Measurements from ENCODE around the gene ANKRD33B.

DNA sequence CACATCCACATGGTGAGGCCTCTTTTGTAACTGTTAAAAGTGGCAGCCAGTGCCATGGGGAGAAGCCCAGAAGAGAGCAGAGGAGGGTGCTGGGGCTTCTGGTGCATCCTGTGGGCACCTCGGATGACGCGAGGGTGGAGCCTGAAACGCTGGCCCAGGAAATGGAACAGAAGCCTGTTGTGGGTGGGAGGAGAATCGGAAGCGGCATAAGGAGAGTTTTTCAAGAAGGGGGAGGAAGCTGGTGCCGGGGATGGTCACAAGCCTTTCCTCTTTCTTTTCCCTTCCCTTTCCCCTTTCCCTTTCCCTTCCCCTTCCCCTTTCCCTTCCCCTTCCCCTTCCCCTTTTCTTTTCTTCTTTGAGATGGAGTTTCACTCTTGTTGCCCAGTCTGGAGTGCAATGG, 12.9 kb downstream of the ANKRD33B start:
- TF ChIP-seq, protein P1, sequence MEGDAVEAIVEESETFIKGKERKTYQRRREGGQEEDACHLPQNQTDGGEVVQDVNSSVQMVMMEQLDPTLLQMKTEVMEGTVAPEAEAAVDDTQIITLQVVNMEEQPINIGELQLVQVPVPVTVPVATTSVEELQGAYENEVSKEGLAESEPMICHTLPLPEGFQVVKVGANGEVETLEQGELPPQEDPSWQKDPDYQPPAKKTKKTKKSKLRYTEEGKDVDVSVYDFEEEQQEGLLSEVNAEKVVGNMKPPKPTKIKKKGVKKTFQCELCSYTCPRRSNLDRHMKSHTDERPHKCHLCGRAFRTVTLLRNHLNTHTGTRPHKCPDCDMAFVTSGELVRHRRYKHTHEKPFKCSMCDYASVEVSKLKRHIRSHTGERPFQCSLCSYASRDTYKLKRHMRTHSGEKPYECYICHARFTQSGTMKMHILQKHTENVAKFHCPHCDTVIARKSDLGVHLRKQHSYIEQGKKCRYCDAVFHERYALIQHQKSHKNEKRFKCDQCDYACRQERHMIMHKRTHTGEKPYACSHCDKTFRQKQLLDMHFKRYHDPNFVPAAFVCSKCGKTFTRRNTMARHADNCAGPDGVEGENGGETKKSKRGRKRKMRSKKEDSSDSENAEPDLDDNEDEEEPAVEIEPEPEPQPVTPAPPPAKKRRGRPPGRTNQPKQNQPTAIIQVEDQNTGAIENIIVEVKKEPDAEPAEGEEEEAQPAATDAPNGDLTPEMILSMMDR (conservative IDR thresholded peaks at IDR 0.05 in 1 of 2, IDR thresholded peaks at IDR 0.05 in 1 of 2; ENCODE audit: low read depth in 1 of 2, low read length in 2 of 2), result no peak
- no peak for TF ChIP-seq EZH2 (IDR thresholded peaks at IDR 0.05; ENCODE audit: low read length, missing control alignments)

Data from fibroblast of lung (primary cell).